GF-D8 (cell line): Measurements from ENCODE around the gene FLNC.

Source experiments
- DNase-seq: peaks from one replicate; lab custom pipeline; 2025; lab: John Stamatoyannopoulos, UW

FLNC gene

DNA sequence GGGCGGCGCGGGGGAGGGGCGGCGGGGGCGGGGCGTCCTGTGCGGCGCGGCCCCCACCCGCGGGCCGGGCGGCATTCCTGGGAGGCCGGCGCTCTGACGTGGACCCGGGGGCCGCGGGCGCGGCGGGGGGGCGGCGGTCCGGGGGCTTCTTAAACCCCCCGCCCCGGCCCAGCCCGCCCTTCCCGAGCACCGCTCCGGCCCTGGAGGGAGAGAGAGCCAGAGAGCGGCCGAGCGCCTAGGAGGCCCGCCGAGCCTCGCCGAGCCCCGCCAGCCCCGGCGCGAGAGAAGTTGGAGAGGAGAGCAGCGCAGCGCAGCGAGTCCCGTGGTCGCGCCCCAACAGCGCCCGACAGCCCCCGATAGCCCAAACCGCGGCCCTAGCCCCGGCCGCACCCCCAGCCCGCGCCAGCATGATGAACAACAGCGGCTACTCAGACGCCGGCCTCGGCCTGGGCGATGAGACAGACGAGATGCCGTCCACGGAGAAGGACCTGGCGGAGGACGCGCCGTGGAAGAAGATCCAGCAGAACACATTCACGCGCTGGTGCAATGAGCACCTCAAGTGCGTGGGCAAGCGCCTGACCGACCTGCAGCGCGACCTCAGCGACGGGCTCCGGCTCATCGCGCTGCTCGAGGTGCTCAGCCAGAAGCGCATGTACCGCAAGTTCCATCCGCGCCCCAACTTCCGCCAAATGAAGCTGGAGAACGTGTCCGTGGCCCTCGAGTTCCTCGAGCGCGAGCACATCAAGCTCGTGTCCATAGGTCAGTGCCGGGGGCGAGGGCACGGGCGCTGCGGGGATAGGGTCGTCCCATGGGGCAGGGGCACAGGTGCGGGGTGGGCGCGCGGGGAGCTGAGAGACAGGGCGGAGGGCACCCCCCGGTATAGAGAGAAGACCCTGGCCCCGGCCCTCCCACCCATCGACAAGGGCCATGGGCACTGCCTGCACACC is at the start of gene FLNC:
TSS of gene FLNC (plus strand) at position 176 of the 947 bp plus-strand sequence. CDS start at position 408, 232 bp downstream.
- no peak for DNase-seq

- no peak for DNase-seq
Measured at GRCh38 chr7:128781126-128781525, 49.1 kb upstream of the FLNC start.

DNA sequence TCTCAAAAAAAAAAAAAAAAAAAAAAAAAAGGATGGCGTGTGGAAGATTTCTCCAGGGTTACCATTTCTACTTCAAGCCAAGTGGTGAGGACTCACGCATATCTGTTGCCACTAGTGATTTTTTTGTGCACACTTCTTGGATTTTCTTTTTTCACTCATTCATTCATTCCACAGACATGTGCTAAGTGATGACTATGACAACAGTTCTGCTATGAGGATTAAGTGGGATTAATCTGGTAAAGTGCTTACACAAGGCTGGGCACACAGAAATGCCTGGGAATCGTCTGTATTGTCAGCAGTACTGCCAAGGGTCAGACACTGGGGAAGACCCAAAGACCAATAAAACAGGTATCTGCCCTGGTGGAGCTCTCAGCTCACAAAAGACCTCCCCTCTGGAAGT is 48.4 kb upstream of the FLNC start:
- no peak for DNase-seq

GRCh38 chr7:128783143-128783861 is 46.9 kb upstream of the FLNC start:
- DNase-seq, result no peak

DNA sequence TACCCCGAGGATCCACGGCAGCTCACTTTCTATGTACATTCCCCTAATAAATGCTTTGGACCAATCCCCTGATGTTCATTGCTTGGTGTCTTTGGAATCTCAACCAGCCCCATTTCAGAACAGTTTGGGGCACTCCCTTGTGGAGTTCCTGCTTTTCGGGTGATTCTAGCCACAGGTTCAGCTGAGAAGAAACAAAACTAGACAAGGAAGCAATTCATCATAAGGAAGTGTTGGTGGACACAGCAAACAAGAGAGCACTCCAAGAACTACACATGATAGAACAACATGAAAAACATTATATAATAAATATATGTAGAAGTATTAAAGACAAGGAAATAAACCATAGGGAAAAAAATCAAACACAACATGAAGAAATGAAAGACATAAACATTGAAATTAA is 44.5 kb upstream of the FLNC start:
- no peak for DNase-seq

- DNase-seq, result no peak
Measured at GRCh38 chr7:128788446-128789412, 41.5 kb upstream of the FLNC start.

DNA sequence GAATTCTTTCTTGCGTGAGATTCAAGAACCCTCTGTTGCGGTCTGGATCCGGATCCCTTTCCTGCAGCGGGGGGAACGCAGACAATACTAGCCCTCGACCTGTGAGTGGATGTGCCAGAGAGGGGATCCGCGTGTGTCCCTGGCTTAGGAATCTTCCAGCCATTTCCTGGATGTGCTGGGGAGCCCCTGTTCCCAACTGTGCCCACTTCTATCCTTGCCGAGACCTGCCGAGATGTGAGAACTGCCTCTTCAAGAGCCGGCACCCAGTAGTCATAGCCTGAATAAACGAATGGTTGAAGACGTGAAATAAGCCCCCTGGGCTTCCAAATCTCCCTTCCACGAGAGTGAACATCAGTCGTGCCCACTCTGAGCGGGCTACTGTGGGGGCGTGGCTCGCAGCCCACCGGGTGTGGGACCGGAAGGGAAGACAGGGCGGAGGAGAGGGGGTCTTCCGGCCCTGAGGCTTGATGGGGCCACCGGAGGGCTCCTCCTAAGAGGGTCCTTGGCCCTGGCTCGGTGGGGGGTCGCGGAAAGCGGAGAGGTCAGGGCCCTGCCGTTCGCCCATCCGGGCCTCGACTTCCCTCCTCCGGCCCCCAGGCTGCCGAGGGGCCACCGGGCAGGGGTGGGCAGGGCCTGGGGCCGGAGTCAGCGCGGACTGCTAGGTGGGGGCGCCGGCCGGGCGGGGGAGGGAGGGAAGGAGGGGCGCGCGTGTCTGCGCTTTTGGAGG is 39.7 kb upstream of the FLNC start:
- no peak for DNase-seq

DNA sequence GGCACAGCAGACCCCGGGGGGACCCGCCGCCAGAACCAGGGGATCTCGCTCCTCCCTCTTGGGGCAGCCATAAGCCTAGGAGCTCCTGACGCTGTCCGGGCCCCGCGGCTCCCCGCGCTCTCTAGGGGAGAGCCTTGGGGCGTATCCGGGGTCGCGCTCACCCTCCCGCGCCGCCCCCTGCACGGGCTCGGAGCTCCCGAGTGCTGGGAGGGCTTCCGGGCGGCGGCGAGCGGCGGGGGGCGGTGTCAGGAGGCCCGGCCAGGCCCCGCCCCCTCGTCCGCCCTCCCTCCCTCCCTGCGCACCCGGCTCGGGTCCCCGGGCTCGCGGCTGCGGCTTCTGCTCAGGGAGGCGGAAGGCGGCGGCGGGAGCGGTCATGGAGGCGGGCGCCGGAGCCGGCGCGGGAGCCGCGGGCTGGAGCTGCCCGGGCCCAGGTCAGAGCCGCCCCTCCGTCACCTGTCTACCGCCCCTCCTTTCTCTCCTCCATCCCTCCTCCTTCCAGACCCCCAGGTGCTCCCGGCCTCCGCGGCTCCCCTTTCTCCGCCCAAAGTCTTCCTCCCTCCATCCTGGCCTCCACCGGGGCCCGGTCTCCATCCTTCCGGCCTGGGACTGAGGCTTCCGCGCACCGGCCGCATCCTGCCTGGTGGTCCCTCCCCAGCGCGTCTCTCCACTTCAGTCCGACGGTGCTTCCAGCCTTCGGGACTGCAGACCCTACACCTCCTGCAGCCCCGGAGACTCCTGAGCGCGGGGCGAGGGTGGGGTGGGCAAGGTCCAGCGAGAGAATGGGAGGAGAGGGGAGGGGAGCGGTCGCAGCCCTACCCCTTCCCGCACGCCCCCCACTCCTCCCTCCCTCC is 38.9 kb upstream of the FLNC start, which contains the start of gene CCDC136:
TSS of gene CCDC136 (plus strand) at position 848 of the 851 bp plus-strand sequence. CDS start 444 bp downstream, outside the sequence.
- DNase-seq, result no peak

DNA sequence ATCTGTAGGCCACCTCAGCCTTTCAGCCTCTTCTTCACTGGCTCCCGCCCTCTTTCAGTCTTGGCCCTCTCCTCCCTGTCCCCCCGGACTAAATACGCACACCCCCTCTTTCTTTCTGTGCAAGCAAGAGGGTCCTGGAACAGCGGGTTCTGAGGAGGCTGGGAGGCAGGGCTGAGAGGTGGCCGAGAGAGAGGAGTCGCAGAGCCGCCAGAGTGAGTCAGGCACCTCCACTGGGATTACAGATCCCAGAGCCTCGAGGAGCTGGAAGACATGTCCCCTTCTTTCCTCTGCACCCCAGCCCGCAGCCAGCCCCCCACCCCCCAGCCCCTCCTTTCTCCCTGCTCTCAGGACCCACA is 38.3 kb upstream of the FLNC start:
- DNase-seq, result no peak

- no peak for DNase-seq
Measured at GRCh38 chr7:128792471-128793180, 37.6 kb upstream of the FLNC start.

DNA sequence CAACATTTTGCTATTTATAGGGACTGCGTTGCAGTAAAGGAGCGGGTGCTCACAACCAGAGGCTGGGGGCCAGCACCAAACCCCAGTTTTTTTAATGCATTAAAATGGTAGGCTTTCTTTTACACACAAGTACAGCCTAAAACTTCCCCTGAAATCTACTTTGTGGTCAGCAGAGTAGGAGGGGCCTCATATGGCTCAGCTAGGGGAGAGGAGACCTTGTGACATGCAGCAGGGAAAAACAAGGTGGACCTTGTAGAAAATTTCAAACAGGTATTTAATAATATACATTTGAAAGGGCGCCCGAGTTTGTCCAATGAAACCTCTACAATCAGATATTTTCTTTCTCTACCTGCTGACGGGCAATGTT is 37.0 kb upstream of the FLNC start:
- no peak for DNase-seq

DNA sequence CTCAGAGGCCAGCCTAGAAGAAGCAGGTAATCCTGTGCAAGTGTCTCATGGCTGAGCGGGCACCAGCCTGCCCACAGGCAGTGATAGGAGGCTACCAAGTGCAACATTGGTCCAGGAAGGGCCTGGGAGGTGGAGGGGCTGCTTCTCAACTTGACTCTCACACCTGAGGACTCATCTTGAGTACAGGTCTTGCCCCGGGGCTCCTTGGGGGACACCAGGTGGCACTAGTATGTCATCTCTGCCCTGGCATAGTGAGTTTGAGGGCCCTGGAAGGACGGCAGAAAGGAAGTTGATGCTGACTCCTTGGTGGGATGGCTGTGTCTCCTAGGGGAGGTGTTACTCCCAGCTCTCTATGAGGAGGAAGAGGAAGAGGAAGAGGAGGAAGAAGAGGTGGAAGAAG is 36.2 kb upstream of the FLNC start:
- DNase-seq, result no peak

DNA sequence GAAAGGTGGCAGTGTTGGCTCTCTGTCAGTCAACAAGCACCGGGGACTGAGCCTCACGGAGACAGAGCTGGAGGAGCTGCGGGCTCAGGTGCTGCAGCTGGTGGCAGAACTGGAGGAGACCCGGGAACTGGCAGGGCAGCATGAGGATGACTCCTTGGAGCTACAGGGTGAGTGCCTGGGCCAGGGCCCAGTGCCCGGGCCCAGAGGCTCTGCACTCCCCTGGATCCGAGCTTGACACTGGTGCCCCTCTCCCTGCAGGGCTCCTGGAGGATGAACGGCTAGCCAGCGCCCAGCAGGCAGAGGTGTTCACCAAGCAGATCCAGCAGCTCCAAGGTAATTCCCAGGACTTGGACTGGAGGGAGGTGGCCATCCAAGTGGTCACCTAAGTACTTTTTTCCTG is 35.8 kb upstream of the FLNC start:
- DNase-seq, result no peak

DNA sequence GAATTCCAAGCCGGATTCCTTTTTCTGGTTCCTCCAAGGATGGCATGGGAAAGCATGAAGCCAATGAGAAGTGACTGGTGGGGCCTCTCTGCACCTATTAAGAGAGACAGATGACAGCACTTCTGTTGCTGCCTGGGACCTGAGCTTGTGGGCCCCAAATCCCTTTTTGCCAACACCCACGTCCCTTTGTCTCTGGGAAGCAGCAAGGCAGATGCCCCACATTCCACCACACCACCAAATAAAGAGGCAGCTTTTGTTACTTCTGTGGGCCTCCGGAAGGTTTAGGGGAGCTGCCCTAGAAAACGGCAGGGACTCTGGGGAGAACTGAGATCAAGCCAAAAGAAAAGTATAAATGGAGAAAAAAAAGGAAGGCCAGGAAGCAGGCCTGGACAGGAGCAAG is 35.1 kb upstream of the FLNC start:
- no peak for DNase-seq

- no peak for DNase-seq
Measured at GRCh38 chr7:128796327-128796726, 33.9 kb upstream of the FLNC start.

DNA sequence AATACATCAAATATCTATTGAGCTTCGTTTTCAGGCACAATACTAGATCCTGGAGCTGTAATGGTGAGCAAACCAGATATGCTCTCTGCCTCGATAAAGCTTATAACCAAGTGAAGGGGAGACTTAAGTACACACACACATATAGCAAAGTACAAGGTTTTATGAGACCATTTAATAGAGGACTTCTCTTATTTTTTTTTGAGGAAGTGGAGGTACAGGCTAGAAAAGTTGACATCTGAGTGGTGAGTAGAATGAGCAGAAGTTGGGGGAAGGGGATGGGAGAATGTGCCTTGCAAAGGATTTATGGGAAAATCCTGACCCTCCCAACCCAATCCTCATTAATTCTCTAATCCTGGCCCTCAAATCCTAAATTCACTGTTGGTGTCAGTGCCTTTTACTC is 30.8 kb upstream of the FLNC start:
- DNase-seq, result no peak

DNA sequence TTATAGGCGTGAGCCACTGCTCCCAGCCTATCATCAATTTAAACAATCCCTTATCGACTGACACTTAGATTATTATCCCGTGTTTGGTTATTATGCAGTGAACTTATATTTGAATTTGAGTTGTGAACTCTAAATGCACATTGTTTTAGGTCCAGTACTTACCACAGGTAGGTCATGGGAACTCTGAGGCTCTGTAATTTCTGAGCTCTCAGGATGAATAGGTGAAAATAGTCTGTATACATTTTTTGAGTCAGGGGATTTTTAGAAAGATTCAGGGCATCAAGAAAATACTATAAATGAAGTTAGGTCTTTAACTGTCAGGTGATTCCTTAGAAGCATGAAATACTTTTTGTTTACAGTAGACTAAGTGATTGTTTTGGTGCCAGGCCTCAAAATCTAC is 29.6 kb upstream of the FLNC start:
- no peak for DNase-seq

DNA sequence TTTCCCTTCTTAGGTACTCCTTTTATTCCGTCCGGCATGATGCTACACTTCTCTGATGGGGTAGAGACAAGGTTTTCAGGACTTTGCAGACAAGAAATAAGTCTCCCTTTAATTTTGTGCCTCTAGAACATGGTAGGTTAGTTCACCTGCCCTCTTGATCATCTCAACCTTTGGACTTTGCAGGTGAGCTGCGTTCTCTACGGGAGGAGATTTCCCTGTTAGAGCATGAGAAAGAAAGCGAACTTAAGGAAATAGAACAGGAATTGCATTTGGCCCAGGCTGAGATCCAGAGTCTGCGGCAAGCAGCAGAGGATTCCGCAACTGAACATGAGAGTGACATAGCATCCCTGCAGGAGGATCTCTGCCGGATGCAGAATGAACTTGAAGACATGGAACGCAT is 29.2 kb upstream of the FLNC start:
- no peak for DNase-seq

GRCh38 chr7:128801667-128802418 is 28.4 kb upstream of the FLNC start:
- no peak for DNase-seq
